Stimulated activated naive CD8-positive, alpha-beta T cell treated with anti-CD3 and anti-CD28 coated beads, Interleukin-15, Interleukin-2, amounts not matched to agents 100 U/mL and 50 U/mL, for 24 hours (primary cell): ENCODE results near the gene HPRT1.

Experiments used
- ATAC-seq: fragments of 150-1000 bp; cut with Tn5 transposase; one replicate; pipeline ENCODE4 v1.10.0; 2021
- DNase-seq: peaks from one replicate; pipeline ENCODE4 v3.0.0; 2021

HPRT1 gene

DNA sequence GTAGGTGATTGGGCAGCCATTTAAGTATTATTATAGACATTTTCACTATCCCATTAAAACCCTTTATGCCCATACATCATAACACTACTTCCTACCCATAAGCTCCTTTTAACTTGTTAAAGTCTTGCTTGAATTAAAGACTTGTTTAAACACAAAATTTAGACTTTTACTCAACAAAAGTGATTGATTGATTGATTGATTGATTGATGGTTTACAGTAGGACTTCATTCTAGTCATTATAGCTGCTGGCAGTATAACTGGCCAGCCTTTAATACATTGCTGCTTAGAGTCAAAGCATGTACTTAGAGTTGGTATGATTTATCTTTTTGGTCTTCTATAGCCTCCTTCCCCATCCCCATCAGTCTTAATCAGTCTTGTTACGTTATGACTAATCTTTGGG, 16.3 kb downstream of the HPRT1 start:
- ATAC-seq: no peak
- DNase-seq: no peak

- ATAC-seq (no peak), DNase-seq (no peak)
Measured at GRCh38 chrX:134478374-134478773, 18.4 kb downstream of the HPRT1 start.

- ATAC-seq: no peak
- DNase-seq: no peak
Measured at GRCh38 chrX:134480061-134480460, 20.1 kb downstream of the HPRT1 start.

GRCh38 chrX:134481339-134481738, 21.4 kb downstream of the HPRT1 start:
- DNase-seq (no peak), ATAC-seq (no peak)

DNA sequence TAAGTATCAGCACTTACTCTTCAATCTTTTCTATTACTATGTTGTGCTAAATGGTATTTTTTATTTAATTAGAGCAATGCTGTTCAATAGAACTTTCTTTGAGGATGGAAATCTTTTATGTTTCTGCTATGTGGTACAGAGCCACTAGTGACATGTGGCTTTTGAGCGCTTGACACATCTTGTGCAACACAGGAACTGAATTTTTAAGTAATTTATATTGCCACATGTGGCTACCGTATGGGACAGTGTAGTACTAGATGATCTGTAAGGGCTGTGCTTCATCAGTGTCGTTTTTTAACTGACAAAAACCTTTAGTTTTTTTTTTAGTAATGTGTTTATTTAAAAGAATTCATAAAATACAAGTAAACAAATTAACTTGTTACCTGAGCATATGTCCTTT, 22.4 kb downstream of the HPRT1 start:
- no peak for DNase-seq
- no peak for ATAC-seq

GRCh38 chrX:134484039-134484438, 24.1 kb downstream of the HPRT1 start:
- no peak for DNase-seq
- ATAC-seq: no peak

DNA sequence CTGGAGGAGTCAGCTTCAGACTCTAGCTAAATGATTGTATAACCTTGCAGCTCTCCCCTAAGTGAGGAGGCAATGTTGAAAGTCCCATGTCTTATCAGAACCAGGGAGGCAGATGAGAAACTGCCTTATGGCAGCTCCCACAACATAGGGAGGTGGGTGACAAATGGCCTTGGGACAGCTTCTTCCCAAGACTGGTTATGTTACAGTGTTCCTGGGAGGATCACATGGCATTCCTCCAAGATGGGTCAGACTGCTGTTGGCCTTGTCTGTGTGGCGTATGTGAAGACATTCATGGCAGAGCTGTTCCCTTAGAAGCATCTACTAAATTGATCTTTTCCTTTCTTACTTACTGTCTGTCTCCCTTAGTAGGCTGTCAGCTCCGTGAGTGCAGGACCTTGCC, 42.0 kb downstream of the HPRT1 start:
- ATAC-seq: no peak
- no peak for DNase-seq

- ATAC-seq (no peak), DNase-seq (no peak)
Measured at GRCh38 chrX:134502686-134503085, 42.7 kb downstream of the HPRT1 start.

GRCh38 chrX:134512566-134512965, 52.6 kb downstream of the HPRT1 start:
- DNase-seq: no peak
- ATAC-seq: no peak

DNA sequence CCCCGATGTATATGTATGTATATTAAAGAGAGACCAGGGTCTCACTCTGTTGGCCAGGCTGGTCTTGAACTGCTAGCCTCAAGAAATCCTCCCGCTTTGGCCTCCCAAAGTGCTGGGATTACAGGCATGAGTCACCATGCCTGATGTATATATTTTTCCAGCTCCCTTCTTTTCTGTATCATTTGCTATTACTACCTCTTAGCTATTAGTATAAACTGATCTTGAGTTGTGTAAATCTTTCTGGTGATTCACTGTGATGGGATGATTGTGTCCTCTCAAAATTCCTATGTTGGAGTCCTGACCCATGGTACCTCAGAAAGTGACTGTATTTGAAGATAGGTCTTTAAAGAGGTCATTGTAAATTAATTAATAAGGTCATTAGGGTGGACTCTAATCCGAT, 53.1 kb downstream of the HPRT1 start:
- no peak for ATAC-seq

DNA sequence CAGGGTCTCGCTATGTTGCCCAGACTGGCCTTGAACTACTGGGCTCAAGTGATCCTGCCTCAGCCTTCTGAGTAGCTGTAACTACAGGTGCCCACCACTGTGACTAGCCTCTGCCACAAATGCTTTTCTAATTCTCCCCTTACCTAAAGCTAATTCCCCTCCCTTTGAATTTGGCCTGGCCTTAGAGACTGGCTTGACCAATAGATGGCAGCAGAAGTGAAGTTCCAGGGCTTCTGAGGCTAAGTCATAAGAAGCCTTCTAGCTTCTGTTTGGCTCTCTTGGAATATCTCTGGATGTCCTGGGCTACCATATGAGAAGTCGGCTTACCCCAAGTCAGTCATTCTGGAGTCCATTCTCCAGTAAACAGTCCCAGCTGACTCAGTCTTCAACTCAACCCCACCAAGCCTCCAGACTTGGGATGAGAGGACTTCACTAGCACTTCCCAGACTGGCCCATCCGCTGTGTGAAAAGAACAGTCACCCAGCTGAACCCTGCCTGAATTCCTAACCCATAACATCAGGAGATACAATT, 61.0 kb downstream of the HPRT1 start:
- ATAC-seq (peak; percentile 46), DNase-seq (no peak)

More for the DNA sequence above, 53.1 kb downstream of the HPRT1 start:
- DNase-seq: no peak

- ATAC-seq (no peak), DNase-seq (no peak)
Measured at GRCh38 chrX:134524181-134524580, 64.2 kb downstream of the HPRT1 start.

DNA sequence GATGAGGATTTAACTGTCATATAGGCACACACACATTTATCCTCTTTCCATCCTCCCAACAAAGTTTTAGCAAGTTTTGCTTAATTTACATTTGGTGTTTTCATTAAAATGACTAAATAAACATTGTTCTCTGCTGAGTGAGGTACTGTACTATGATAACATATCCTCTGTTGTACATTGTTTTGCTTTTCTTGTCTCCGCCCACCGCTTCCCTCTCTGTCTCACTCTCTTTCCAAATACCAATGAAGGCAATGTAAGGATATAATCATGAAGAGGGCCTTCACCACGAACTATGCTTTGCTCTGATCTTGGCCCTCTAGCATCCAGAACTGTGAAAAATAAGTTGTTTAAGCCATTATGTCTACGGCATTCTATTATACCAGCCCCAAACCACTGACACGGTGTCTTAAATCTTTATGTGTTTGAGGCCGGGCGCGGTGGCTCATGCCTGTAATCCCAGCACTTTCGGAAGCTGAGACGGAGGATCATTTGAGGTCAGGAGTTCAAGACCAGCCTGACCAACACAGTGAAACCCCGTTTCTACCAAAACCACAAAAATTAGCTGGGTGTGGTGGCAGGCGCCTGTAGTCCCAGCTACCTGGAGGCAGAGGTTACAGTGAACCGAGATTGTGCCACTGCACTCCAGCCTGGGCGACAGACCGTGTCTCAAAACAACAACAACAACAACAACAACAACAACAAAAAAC, 65.3 kb downstream of the HPRT1 start:
- ATAC-seq (no peak), DNase-seq (no peak)

DNA sequence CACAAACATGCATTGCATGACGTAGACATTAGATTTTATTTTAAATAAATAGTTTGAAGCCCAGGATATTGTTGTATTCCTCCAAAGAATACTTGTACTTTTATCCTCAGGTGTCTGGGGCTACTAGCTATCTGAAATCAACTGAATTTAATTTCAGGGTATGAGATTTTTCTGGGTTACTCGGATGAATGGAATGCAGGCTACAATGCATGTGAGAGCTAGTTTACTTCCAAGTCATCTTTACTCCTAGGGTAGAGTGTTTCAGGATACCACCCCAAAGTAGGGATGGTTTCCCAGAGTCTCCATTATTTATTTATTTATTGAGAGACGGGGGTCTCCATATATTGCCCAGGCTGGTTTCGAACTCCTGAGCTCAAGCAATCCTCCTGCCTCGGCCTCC, 66.4 kb downstream of the HPRT1 start:
- DNase-seq: no peak
- ATAC-seq: no peak

- DNase-seq (no peak), ATAC-seq (no peak)
Measured at GRCh38 chrX:134528960-134529359, 69.0 kb downstream of the HPRT1 start.

- no peak for ATAC-seq
- DNase-seq: no peak
Measured at GRCh38 chrX:134529481-134529880, 69.5 kb downstream of the HPRT1 start.

DNA sequence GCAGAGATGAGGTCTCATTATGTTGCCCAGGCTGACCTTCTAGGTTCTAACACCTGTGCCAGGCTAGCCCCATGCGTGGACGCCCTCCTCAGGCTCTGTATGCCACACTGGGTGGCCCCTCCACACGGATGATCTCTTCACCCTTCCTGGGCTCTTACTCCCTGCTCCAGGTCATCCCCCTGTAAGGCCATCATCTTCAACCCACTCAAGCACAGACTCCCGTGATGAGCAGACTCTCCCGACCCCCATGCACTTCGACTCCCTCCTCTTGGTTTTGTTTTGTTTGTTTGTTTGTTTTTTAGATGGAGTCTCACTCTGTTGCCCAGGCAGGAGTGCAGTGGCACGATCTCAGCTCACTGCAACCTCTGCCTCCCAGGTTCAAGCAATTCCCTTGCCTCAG, 70.9 kb downstream of the HPRT1 start:
- ATAC-seq: no peak
- DNase-seq: no peak

- DNase-seq: no peak
- no peak for ATAC-seq
Measured at GRCh38 chrX:134533352-134533751, 73.4 kb downstream of the HPRT1 start.

DNA sequence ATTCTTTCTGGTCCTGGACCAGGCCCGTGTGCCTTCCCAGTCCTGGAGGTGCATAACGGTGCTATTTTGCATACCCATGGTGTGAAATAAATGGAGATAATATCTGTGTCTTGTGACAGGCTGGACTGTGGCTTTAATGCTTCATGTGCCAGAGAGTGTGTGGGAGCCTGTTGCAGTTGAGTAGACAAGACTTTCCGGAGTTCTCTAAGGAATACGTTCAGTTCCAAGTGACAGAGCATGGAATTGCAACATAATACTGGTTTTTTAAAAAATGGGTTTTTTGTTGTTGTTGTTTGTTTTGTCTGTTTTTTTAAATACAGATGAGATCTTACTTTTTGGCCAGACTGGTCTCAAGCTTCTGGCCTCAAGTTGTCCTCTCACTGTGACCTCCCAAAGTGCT, 74.0 kb downstream of the HPRT1 start:
- no peak for DNase-seq
- no peak for ATAC-seq

DNA sequence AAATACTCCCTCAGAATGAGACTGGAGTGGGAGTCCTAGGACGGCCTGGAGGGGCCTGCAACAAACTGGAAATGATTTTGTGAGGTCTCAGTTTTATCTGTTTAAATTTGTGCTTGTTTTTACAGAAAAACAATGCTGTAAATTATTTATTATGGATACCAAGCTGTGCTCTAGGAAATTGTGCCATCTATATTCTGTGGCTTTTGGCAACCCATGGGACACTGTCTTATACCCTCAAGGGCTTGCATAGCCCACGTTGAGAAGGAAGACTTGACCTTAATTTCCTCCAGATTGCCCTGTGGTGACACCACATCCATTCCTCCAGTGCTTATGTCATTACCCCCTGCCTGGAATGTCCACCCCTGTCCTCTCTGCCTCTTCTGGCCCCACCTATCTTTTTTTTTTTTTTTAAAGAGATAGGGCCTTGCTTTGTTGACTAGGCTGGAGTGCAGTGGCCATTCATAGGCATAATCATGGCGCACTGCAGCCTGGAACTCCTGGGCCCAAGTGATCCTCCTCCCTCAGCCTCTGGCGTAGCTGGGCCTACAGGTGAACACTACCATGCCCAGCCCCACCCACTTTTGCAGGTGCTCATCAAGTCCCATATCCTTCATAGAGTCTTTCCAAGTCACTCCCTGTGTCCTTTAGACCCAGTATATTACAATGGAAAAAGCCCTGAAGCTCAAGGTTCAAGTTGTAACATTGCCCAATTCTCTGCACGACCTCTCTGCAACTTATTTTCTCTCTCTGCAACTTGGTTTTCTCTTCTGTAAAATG, 77.4 kb downstream of the HPRT1 start:
- no peak for ATAC-seq
- DNase-seq: no peak

- no peak for ATAC-seq
- no peak for DNase-seq
Measured at GRCh38 chrX:134538316-134538715, 78.4 kb downstream of the HPRT1 start.

DNA sequence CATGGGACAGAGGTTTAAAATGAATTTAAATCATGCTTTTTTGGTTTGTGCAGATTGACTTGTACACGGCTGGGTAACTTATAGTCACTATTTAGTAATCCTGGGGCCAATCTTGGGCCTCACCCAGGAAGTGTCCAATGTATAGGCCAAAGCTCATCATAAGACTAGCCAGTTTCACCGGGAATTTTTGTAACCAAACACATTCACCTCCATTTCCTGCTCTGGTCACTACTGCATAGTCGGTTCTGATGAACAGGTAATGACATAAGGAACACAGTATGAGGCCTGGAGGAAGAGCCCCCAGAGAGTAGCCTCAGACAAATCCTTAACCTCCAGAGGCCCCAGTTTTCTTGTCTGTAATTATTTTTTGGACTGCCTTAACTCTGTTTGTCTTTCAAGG, 81.9 kb downstream of the HPRT1 start:
- no peak for ATAC-seq

GRCh38 chrX:134542485-134542884, 82.5 kb downstream of the HPRT1 start:
- DNase-seq (no peak), ATAC-seq (no peak)

More for the DNA sequence above, 81.9 kb downstream of the HPRT1 start:
- DNase-seq: no peak

GRCh38 chrX:134543288-134543687, 83.3 kb downstream of the HPRT1 start:
- ATAC-seq: no peak
- no peak for DNase-seq
